ENCODE measurements around the gene OVOL3. TPM values are rescaled to one million over a fixed set of nuclear protein-coding genes. Genes with fewer than 3 reads are reported as not detected.

The OVOL3 gene
- total RNA-seq, 4 donors from 2014 or later: not detected

DNA sequence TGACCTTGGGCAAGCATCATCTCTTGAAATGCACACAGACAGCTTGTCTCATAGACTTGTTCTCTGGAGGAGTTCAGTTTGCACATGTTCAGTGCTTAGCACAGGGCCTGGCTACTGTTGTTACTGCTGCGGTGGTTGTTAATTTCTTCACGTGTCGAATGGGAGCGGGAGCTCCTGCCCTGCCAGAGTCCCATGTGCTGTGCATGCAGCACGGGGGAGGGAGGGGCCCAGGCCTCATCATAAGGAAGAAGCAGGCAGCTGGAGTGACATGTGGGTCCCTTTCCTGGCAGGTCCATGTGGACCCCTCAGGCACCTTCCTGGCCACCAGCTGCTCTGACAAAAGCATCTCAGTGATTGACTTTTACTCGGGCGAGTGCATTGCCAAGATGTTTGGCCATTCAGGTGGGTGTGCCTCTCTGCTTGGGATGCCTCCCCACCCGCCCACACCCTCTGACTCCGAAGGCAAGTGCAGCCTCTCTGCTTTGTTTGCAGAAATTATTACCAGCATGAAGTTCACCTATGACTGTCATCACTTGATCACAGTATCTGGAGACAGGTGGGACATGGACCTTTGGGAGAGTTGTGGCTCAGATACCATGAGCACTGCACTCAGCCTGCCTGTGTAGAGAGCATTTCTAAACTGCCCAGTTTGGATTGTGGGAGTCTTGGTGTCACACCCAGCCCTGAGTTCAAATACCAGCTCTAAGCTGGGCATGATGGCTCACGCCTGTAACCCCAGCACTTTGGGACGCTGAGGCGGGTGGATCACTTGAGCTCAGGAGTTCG, 19.8 kb upstream of the OVOL3 start:
- no peak for TF ChIP-seq POLR2A (IDR thresholded peaks at IDR 0.05)
- TF ChIP-seq, protein P1, sequence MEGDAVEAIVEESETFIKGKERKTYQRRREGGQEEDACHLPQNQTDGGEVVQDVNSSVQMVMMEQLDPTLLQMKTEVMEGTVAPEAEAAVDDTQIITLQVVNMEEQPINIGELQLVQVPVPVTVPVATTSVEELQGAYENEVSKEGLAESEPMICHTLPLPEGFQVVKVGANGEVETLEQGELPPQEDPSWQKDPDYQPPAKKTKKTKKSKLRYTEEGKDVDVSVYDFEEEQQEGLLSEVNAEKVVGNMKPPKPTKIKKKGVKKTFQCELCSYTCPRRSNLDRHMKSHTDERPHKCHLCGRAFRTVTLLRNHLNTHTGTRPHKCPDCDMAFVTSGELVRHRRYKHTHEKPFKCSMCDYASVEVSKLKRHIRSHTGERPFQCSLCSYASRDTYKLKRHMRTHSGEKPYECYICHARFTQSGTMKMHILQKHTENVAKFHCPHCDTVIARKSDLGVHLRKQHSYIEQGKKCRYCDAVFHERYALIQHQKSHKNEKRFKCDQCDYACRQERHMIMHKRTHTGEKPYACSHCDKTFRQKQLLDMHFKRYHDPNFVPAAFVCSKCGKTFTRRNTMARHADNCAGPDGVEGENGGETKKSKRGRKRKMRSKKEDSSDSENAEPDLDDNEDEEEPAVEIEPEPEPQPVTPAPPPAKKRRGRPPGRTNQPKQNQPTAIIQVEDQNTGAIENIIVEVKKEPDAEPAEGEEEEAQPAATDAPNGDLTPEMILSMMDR (IDR thresholded peaks at IDR 0.05): no peak
- no peak for DNase-seq
- H3K4me1 ChIP-seq: peaks cover 0 to 12% (median 0%) of the 10 kb centered on the region in 3 donors
- H3K36me3 ChIP-seq: no peaks in the 10 kb centered on the region
- 38 to 72% methylated on average over 4 to 7 of the region's 13 CpGs for WGBS, 2 donors
- H3K4me3 ChIP-seq: no peak overlapping the region
- H3K27ac ChIP-seq: peak overlapping the region in 1 of 4 donors; percentile 52
- no peaks in the 10 kb centered on the region for H3K27me3 ChIP-seq
- intact Hi-C loops (cut with DNase I): no loop called here
- no peaks in the 10 kb centered on the region for H3K9me3 ChIP-seq

DNA sequence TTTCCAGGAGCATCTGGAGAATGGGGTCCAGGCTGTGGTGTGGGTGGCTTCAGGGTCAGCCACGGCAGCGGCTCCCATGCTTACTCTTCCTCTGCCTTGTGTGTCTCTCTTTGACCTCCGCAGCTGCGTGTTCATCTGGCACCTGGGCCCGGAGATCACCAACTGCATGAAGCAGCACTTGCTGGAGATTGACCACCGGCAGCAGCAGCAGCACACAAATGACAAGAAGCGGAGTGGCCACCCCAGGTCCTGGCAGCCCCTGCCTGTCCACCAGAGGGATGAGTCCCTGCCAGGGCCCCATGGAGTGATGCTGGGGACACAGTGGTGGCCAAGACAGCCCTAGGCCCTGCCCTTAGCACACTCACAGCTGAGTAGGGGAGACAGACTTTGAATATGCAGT, 18.4 kb upstream of the OVOL3 start:
- intact Hi-C loops (cut with DNase I): no loop called here
- 100% methylated on average over 4 of the region's 7 CpGs; no CpG with 5 or more reads in 1 of the 2 donors for WGBS, 2 donors
- no peaks in the 10 kb centered on the region for H3K36me3 ChIP-seq
- H3K9me3 ChIP-seq: no peaks in the 10 kb centered on the region
- no peak for DNase-seq
- no peak overlapping the region for H3K27ac ChIP-seq
- no peak overlapping the region for H3K4me3 ChIP-seq
- peaks cover 0 to 12% (median 0%) of the 10 kb centered on the region in 3 donors for H3K4me1 ChIP-seq
- TF ChIP-seq, protein P1 (IDR thresholded peaks at IDR 0.05): no peak
- TF ChIP-seq POLR2A (IDR thresholded peaks at IDR 0.05): no peak
- no peaks in the 10 kb centered on the region for H3K27me3 ChIP-seq

DNA sequence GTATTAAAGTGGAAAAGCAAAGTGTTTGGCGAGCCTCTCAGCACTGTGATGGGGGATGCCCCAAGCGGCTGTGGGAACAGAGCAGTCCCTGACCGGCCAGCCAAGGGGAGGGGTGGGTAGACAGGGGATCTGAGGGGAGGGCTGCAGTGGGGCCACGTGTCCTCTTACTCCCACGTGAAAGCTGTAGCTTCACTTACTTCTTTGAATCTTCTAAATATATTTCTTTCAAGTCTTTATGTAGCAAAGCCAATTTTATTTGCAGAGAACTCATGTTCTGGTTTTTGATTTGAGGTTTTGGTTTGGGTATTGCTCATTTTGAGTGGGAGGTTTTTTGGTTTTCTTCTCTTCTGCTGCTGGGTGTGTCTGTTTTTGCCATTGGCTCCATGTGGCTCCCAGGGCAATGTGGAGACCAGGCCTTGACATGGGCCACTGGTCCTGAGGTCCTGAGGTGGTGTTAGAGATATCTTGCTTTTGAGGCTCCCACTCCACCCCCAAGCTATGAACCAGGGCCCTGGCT, 17.7 kb upstream of the OVOL3 start:
- 88 to 93% methylated on average over 2 to 5 of the region's 5 CpGs for WGBS, 2 donors
- no peak for DNase-seq
- intact Hi-C loops (cut with DNase I): no loop called here
- H3K9me3 ChIP-seq: no peaks in the 10 kb centered on the region
- no peaks in the 10 kb centered on the region for H3K36me3 ChIP-seq
- TF ChIP-seq POLR2A (IDR thresholded peaks at IDR 0.05): no peak
- TF ChIP-seq, protein P1 (IDR thresholded peaks at IDR 0.05): no peak
- H3K4me1 ChIP-seq: peaks cover 0 to 12% (median 0%) of the 10 kb centered on the region in 3 donors
- no peak overlapping the region for H3K4me3 ChIP-seq
- H3K27ac ChIP-seq: no peak overlapping the region
- H3K27me3 ChIP-seq: no peaks in the 10 kb centered on the region

DNA sequence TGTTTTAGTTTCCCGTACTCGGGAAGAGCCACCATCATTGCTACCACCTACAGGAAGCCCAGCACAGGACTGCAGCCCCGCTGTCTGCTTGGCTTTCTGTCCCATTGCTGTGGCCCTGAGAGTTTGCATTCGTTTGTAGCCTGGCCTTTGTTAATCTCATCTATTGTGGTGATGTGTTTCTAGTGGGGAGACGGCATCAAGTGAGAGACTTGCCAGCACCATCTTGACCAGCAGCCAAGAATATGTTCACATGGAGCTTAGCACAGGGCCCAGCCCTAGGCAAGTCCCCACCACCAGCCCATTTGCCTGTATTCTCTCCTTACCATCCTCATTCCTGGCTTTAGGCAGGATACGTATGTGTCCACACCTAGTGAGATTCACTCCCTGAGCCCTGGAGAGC, 17.3 kb upstream of the OVOL3 start:
- Histone ChIP-seq H3K36me3 (no peaks in the 10 kb centered on the region), H3K27ac (no peak overlapping the region), H3K9me3 (no peaks in the 10 kb centered on the region), H3K27me3 (no peaks in the 10 kb centered on the region), H3K4me1 (peaks cover 0 to 12% (median 0%) of the 10 kb centered on the region in 3 donors), H3K4me3 (no peak overlapping the region)
- DNase-seq: no peak
- TF ChIP-seq, protein P1 (IDR thresholded peaks at IDR 0.05): no peak
- TF ChIP-seq POLR2A (IDR thresholded peaks at IDR 0.05): no peak
- intact Hi-C loops (cut with DNase I): no loop called here
- 55 to 61% methylated on average over 5 of the region's 6 CpGs for WGBS, 2 donors

DNA sequence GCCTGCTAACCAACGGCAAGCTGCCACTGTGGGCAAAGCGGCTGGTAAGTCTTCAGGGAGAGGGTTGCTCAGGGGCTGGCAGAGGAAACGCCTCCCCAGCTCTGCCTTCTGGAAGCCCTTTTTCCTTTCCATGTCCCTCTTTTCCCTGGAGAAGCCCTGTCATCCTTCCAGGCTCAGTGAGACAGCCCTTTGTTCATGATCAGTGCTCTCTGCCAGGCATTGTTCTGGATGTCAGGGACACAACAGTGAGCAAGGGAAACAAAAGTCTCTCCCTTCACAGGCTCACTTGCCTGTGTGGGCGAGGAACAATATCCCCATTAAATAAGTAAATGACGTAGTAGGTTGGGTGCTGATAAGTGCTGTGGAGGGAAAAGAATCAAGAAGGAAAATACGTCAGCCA, 13.9 kb upstream of the OVOL3 start:
- Histone ChIP-seq H3K9me3 (no peaks in the 10 kb centered on the region), H3K4me3 (no peak overlapping the region), H3K27me3 (no peaks in the 10 kb centered on the region), H3K4me1 (peaks cover 0 to 29% (median 5%) of the 10 kb centered on the region in 3 donors), H3K27ac (no peak overlapping the region), H3K36me3 (no peaks in the 10 kb centered on the region)
- 81 to 93% methylated on average over 6 of the region's 6 CpGs for WGBS, 2 donors
- DNase-seq: no peak
- TF ChIP-seq, protein P1 (IDR thresholded peaks at IDR 0.05): no peak
- no peak for TF ChIP-seq POLR2A (IDR thresholded peaks at IDR 0.05)
- intact Hi-C loops (cut with DNase I): no loop called here

All from esophagus squamous epithelium (tissue), 5 donors.